ENCODE data around the gene PRPS1. TPM values are rescaled to one million over a fixed set of nuclear protein-coding genes. Genes with fewer than 3 reads are reported as not detected.

The PRPS1 gene
- total RNA-seq, 1 experiment from 2014 or later = 90.5 TPM

DNA sequence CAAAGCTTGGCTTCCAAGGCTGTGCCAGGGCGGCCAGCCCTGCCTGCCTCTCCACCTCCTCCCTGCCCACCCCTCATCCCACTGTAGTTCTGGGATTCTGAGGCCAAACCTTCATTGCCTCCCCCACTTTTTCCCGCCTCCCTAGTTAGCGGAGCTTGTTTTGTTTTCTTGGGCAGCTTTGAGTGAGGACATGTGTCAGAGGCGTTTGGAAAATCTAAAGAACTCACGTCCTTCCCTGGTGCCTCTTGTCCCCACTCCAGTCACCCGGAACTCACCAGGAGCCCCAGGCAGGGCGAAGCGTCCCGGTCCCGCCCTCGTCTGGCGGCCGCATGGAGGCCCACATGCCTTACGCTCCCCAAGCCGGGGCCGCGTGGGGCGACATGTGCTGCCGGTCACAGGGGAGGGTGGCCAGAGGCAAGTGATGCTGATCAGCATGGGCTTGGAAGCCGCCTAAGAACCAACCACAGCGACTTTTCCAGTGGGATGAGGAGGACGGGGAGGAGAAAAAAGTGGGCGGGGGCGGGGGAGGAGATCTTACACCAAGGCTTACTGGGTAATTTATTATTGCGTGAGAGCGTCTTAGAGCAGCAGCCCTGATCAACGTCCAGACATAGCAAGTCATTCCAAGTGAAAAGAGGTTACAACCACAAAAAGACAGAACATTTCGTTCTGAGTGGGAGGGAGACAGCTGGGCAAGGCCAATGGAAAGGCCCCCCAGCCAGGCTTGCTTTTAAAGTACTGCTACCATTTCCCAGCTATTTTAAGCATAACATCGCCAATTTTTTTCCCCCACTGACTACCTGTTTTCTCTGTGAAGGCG, 48.5 kb downstream of the PRPS1 start:
- Histone ChIP-seq H3K27me3 (ENCODE audit: insufficient read depth, low read length) (no peaks in the 10 kb centered on the region; the same call in 1 of the 2 replicates), H3K56ac (ENCODE audit: insufficient read length, low read depth, low read length) (no peak overlapping the region), H2BK120ac (ENCODE audit: low read depth, low read length, poor library complexity, severe bottlenecking) (no peak overlapping the region), H3K79me1 (ENCODE audit: insufficient read depth, low read depth, low read length, poor library complexity, severe bottlenecking) (no peaks in the 10 kb centered on the region), H3K23me2 (ENCODE audit: insufficient read length, low read depth, low read length, poor library complexity, severe bottlenecking) (no peaks in the 10 kb centered on the region), H2BK20ac (ENCODE audit: low read depth, low read length, poor library complexity, severe bottlenecking) (no peak overlapping the region), H3T11ph (ENCODE audit: low read length) (no peak overlapping the region), H3K27ac (ENCODE audit: insufficient read length, low read depth, low read length) (no peak overlapping the region), H3K79me2 (ENCODE audit: insufficient read depth, low read length) (no peaks in the 10 kb centered on the region), H3K4me1 (ENCODE audit: insufficient read depth, low read length) (no peaks in the 10 kb centered on the region; the same call in 1 of the 2 replicates), H2AFZ (ENCODE audit: low read length) (no peak overlapping the region), H2BK5ac (ENCODE audit: insufficient read length, low read length) (no peak overlapping the region), H4K8ac (replicated peaks; ENCODE audit: insufficient read length, low read depth, low read length) (no peak overlapping the region), H3K4ac (ENCODE audit: low read depth, low read length) (no peak overlapping the region), H4K5ac (ENCODE audit: insufficient read length, low read depth, low read length) (no peak overlapping the region), H3K18ac (ENCODE audit: insufficient read length, low read depth, low read length) (no peak overlapping the region), H2BK12ac (ENCODE audit: insufficient read length, low read depth, low read length) (no peak overlapping the region), H3K14ac (ENCODE audit: insufficient read depth, low read length) (no peak overlapping the region), H3K23ac (ENCODE audit: insufficient read length, low read depth, low read length) (no peak overlapping the region), H2BK15ac (ENCODE audit: low read depth, low read length) (no peak overlapping the region), H3K9me3 (ENCODE audit: control insufficient read depth, low read depth, low read length) (no peaks in the 10 kb centered on the region), H4K20me1 (ENCODE audit: control insufficient read depth, insufficient read depth, insufficient read length) (no peaks in the 10 kb centered on the region), H4K91ac (ENCODE audit: insufficient read length, low read depth, low read length) (no peak overlapping the region), H3K9ac (ENCODE audit: extremely low read depth, insufficient read length, low read length) (no peak overlapping the region), H2AK5ac (ENCODE audit: insufficient read length, low read length) (no peak overlapping the region), H3K4me2 (ENCODE audit: insufficient read depth, insufficient read length, low read length) (no peak overlapping the region)
- Mint-ChIP-seq H3K4me1 (peaks cover 0 to 39% of the 10 kb centered on the region in 2 experiments; a peak in 2 of 4 replicates), H3K36me3 (ENCODE audit: insufficient read depth in 1 of 3, low read depth in 3 of 3) (no peaks in the 10 kb centered on the region), H3K4me3 (no peak overlapping the region; a peak in 1 of 5 replicates), H3K27me3 (ENCODE audit: low read depth) (peaks cover 13% of the 10 kb centered on the region), H3K27ac (no peak overlapping the region), H3K9me3 (peaks cover 0 to 62% of the 10 kb centered on the region in 2 experiments; a peak in 2 of 5 replicates)
- TF ChIP-seq, protein P1, sequence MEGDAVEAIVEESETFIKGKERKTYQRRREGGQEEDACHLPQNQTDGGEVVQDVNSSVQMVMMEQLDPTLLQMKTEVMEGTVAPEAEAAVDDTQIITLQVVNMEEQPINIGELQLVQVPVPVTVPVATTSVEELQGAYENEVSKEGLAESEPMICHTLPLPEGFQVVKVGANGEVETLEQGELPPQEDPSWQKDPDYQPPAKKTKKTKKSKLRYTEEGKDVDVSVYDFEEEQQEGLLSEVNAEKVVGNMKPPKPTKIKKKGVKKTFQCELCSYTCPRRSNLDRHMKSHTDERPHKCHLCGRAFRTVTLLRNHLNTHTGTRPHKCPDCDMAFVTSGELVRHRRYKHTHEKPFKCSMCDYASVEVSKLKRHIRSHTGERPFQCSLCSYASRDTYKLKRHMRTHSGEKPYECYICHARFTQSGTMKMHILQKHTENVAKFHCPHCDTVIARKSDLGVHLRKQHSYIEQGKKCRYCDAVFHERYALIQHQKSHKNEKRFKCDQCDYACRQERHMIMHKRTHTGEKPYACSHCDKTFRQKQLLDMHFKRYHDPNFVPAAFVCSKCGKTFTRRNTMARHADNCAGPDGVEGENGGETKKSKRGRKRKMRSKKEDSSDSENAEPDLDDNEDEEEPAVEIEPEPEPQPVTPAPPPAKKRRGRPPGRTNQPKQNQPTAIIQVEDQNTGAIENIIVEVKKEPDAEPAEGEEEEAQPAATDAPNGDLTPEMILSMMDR (conservative IDR thresholded peaks at IDR 0.05) = no peak
- WGBS (ENCODE audit: extremely low coverage, insufficient read length, low lambda C conversion rate) = no CpG with 5 or more reads among the region's 30 CpGs
- DNase-seq = no peak

All from H9 (cell line).